WERI-Rb-1 (cell line): ENCODE results near the gene THG1L.
A peak's percentile ranks its signal among the peaks of the same experiment; 100 is the strongest.
"Not testable (repeated sequence)": the region's sequence is repeated elsewhere in the genome, so short reads cannot be mapped to it uniquely, and the experiment has no call there.

Source experiments
- DNase-seq: peaks from one replicate; pipeline ENCODE4 v3.0.0-alpha.2; 2020
- H3K27ac ChIP-seq: fragments of 250-450 bp; sonication (Bioruptor Pico); 2 replicates; pipeline ENCODE4 v1.5.1; 2020; ENCODE audit warnings: mild to moderate bottlenecking, moderate library complexity
- H3K27me3 ChIP-seq: fragments of 250-450 bp; sonication (Bioruptor Pico); 2 replicates; pipeline ENCODE4 v1.5.1; 2021; ENCODE audit warnings: mild to moderate bottlenecking, low read depth, moderate library complexity; ENCODE audit not compliant: insufficient read depth, severe bottlenecking
- H3K36me3 ChIP-seq: fragments of 250-450 bp; sonication (Bioruptor Pico); 2 replicates; pipeline ENCODE4 v1.5.1; 2020; ENCODE audit warnings: mild to moderate bottlenecking, moderate library complexity
- H3K4me3 ChIP-seq: 2 replicates; pipeline ENCODE4 v1.5.1; 2011; ENCODE audit warnings: low read depth, mild to moderate bottlenecking, control low read depth, low read length
- H3K9me3 ChIP-seq: fragments of 250-450 bp; sonication (Bioruptor Pico); 2 replicates; pipeline ENCODE4 v1.5.1; 2021; ENCODE audit warnings: mild to moderate bottlenecking, moderate library complexity; ENCODE audit not compliant: severe bottlenecking
- TF ChIP-seq, protein P1 (sequence below): IDR thresholded peaks from 2 replicates; pipeline ENCODE4 v1.5.1; 2011; ENCODE audit warnings: low read depth, mild to moderate bottlenecking, control low read depth, inconsistent platforms, low read length

THG1L gene

DNA sequence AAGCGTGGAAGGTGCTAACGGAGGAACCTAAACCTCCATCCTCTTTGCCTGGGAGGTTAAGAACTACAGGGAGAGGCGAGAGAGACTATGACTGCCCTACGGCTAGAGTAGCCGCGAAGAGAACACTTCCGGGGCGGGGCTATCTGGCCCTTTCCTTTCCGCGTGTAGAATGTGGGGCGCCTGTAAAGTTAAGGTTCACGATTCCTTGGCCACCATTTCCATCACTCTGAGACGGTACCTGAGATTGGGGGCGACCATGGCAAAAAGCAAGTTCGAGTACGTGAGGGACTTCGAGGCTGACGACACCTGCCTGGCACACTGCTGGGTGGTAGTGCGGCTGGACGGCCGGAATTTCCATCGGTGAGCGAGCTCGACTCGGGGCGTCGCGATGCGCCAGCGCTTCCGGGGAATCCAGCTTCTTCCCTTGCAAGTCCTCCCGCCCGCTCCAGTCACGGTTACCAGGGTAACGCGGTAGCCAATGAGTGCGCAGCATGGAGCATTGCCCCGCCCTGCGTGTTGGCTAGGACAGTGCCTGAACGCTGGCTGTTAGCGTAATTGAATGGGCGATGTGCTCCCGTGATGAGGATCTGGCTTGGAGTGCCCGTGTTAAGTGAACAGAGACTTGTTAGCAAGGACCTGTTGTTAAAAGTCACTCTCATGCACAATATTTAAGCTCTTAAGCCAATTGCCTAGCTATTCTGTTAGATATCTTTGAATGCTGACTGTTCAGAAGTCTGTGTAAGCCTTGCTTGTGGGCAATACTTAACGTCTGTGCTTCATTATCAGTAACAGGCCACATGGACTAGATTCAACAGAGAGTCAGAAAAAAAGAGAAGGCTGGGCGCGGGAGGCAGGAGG is at the start of gene THG1L:
THG1L (plus strand) TSS at position 149 of the 858 bp plus-strand sequence; CDS start at position 170, 21 bp downstream.
- H3K9me3 ChIP-seq, result no peaks in the 10 kb centered on the region
- H3K27ac ChIP-seq, result peak within 1 kb of the TSS; percentile 77
- H3K27me3 ChIP-seq, result no peaks in the 10 kb centered on the region
- H3K36me3 ChIP-seq, result peaks cover 16% of the 10 kb centered on the region
- TF ChIP-seq, protein P1, sequence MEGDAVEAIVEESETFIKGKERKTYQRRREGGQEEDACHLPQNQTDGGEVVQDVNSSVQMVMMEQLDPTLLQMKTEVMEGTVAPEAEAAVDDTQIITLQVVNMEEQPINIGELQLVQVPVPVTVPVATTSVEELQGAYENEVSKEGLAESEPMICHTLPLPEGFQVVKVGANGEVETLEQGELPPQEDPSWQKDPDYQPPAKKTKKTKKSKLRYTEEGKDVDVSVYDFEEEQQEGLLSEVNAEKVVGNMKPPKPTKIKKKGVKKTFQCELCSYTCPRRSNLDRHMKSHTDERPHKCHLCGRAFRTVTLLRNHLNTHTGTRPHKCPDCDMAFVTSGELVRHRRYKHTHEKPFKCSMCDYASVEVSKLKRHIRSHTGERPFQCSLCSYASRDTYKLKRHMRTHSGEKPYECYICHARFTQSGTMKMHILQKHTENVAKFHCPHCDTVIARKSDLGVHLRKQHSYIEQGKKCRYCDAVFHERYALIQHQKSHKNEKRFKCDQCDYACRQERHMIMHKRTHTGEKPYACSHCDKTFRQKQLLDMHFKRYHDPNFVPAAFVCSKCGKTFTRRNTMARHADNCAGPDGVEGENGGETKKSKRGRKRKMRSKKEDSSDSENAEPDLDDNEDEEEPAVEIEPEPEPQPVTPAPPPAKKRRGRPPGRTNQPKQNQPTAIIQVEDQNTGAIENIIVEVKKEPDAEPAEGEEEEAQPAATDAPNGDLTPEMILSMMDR, result no peak
- H3K4me3 ChIP-seq, result peak within 1 kb of the TSS; percentile 65
- peak; percentile 99 for DNase-seq

DNA sequence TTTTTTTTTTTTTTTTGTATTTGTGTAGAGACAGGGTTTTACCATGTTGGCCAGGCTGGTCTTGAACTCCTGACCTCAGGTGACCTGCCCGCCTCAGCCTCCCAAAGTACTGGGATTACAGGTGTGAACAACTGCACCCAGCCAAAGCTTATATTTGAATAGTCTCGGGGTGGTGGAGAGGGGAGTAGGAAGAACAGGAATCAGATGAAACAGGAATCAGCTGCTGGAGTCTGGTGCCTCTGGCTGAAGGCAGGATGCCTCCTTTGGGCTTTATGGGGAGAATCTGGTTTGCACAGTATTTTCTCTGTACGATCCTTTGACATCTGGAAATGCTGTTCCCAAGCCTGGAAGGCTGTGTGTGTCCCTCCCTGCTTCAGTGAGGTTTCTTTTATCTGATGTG is 49.0 kb upstream of the THG1L start:
- TF ChIP-seq, protein P1, result no peak
- no peak overlapping the region for H3K4me3 ChIP-seq
- DNase-seq, result no peak
- H3K27me3 ChIP-seq, result no peaks in the 10 kb centered on the region
- no peak overlapping the region for H3K27ac ChIP-seq
- H3K9me3 ChIP-seq, result no peaks in the 10 kb centered on the region
- no peaks in the 10 kb centered on the region for H3K36me3 ChIP-seq

DNA sequence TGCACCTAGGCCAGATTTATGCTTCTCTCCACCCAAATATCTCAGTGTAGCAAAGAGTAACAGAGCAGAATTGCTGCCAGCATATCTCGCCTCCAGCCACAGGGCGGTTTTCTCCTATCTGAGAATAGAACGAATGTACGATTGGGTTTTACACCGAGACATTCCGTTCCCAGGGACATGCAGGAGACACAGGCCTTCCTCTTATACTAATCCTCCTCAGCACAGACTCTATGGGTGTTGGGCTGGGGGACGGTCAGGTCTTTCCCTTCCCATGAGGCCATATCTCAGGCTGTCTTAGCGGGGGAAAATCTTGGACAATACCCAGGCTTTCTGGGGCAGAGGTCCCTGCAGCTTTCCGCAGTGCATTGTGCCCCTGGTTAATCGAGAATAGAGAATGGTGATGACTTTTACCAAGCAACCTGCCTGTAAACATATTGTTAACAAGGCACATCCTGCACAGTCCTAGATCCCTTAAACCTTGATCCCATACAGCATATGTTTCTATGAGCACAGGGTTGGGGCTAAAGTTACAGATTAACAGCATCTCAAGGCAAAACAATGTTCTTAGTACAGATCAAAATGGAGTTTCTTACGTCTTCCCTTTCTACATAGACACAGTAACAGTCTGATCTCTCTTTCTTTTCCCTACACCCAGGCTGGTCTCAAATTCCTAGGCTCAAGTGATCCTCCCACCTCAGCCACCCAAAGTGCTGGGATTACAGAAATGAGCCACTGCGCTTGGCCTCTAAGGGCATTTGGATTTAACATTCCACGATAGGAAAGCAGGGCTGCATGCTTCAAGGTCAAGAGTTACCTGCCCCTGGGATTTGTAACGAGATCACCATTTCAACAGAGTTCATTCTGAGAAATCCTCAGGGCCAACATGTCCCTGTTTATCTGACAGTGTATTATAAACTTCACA is 44.7 kb upstream of the THG1L start:
- H3K36me3 ChIP-seq, result not testable (repeated sequence)

DNA sequence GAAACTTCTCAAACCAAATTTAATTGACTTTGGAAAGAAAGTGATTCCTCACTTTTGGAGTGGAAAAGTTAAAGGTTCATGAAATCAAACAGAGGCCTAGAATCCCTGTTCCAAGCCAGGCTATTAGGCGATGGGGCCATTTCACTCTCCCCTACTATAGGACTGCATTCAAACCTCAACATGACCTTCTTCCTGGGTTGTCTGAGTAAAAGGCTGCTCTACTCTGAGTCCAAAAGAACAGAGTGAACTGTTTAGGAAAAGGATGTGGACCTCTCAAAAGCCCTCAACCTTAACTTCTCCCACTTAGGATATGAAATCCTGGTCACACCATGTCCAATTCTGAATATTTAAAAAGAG is 44.0 kb upstream of the THG1L start:
- Histone ChIP-seq H3K27me3 (no peaks in the 10 kb centered on the region), H3K36me3 (no peaks in the 10 kb centered on the region), H3K4me3 (no peak overlapping the region), H3K9me3 (no peaks in the 10 kb centered on the region), H3K27ac (no peak overlapping the region; the same call in 1 of the 2 replicates)
- DNase-seq, result no peak
- TF ChIP-seq, protein P1, result no peak

More for the DNA sequence above, 44.7 kb upstream of the THG1L start:
- peak overlapping the region; percentile 41 for H3K27ac ChIP-seq
- not testable (repeated sequence) for H3K4me3 ChIP-seq, H3K9me3 ChIP-seq, H3K27me3 ChIP-seq
- peak; percentile 45 for DNase-seq

DNA sequence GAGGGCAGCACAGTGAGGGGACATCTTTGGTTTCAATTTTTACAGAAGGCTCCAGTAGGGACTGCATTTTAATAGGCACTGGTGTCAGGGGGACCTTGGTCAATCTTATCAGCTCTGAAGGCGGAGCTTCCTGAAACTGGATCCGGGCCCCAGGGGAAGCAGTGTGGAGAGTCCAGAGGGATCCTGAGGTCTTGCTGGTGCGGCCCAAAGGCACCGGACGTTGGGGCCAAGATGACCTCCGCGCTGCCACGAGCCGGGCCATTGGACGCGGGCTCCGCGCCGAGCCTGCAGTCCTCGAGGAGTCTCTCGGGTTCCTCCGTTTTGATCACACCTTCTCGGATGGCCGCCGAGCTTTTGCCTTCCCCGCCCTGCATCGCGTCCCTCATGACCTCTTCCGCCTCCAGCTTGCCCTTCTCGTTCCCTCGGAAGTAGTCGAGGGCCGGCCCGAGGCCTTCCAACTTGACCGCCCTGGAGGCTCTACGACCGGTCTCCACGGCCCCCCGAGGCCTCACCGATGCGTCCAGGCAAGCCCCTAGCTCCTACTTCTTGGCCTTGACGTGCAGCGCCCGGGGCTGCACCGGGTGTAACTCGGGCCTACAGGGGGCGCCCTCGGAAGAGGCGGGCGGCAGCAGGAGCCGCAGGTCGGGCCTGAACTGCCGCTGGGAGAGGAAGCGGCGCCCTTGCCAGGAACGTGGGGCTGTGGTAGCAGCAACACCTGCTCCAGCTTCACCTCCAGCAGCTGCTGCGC is 41.1 kb upstream of the THG1L start:
- DNase-seq, result no peak
- H3K4me3 ChIP-seq, result no peak overlapping the region
- TF ChIP-seq, protein P1, result no peak

More for the DNA sequence above, 41.1 kb upstream of the THG1L start:
- Histone ChIP-seq H3K9me3 (no peaks in the 10 kb centered on the region), H3K36me3 (no peaks in the 10 kb centered on the region), H3K27ac (no peak overlapping the region), H3K27me3 (no peaks in the 10 kb centered on the region)
